ENCODE measurements around the gene CNTN1.

The CNTN1 gene

DNA sequence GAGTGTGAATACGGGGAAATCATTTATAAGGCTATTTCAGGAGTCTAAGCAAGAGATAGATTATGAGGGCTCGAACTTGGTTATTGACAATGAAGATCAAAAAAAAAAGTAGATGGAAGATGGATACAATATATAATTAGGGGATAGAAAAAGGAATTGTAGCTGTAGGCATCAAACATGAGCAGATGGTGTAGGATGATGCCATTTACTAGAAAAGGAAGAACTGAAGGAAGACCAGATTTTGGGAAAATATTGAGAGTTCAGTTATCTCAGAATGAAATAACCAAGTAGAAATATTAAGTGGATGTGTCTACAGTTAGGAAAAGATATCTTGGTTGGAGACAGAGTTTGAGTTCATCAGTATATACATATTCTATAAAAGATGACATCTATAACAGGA, 109.6 kb downstream of the CNTN1 start:
- no peak for DNase-seq (ENCODE audit: low read depth in 1 of 2, low spot score in 1 of 2)
- in situ Hi-C loops (cut with HindIII; ENCODE audit: low pct_unique_long_range_greater_than_20kb, low sequenced_read_pairs): no loop called here
- no peak for TF ChIP-seq JUND (IDR thresholded peaks at IDR 0.05; ENCODE audit: low read depth)

DNA sequence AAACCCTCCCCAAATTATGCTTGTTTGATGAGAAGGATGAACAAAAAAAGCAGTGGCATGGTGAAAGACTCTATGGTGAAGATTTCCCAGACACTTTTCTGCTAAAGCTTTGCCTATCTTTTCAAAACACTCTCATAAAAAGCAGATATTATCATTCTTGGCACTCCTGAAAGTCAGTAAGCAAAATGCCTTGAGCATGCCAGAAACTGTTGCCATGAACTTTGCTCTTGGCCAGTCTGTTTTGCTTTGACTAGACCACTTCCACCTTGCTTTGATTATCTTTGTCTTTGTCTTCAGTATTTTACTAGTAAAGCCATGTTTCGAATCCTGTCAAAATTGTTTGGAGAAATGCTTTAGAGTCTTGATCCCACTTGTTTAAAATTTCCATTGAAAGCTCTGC, 110.4 kb downstream of the CNTN1 start:
- DNase-seq (ENCODE audit: low read depth in 1 of 2, low spot score in 1 of 2): peak in 1 of 2 experiments; percentile 9
- in situ Hi-C loops (cut with HindIII; ENCODE audit: low pct_unique_long_range_greater_than_20kb, low sequenced_read_pairs): no loop called here
- TF ChIP-seq JUND (IDR thresholded peaks at IDR 0.05; ENCODE audit: low read depth): no peak

DNA sequence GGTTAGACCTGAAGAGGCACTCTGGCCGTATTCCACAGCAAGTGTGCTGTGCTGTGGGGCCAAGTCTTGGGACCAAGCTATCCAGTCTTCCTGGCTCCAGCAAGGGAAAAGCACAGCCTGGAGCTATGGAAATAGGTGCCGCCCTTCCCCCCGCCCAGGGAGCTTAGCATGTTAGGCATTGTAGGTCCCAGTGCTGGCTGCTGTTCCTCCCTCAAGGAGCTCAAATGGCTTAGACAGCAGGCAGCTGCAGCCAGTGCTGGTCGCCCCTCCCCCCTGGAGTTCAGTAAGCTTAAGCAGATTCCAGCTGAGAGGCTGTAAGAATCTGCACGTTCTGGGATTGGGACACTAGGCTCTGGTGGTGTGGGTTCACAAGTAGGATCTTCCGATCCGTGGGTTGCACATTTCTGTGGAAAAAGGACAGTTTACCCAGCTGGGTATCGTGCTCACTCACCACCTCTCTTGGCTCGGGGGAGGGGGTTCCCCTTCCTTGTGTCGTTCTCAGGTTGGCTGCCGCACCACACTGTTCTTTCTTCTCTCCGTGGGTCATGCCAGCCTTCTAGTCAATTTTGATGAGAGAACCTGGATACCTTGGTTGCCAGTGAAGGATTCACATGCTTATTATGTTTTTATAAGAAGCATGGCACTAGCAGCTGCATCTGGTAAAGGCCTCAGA, 127.3 kb downstream of the CNTN1 start:
- peak in 1 of 2 experiments; percentile 43 for DNase-seq (ENCODE audit: low read depth in 1 of 2, low spot score in 1 of 2)
- in situ Hi-C loops (cut with HindIII; ENCODE audit: low pct_unique_long_range_greater_than_20kb, low sequenced_read_pairs): no loop called here
- TF ChIP-seq JUND (IDR thresholded peaks at IDR 0.05; ENCODE audit: low read depth): no peak

DNA sequence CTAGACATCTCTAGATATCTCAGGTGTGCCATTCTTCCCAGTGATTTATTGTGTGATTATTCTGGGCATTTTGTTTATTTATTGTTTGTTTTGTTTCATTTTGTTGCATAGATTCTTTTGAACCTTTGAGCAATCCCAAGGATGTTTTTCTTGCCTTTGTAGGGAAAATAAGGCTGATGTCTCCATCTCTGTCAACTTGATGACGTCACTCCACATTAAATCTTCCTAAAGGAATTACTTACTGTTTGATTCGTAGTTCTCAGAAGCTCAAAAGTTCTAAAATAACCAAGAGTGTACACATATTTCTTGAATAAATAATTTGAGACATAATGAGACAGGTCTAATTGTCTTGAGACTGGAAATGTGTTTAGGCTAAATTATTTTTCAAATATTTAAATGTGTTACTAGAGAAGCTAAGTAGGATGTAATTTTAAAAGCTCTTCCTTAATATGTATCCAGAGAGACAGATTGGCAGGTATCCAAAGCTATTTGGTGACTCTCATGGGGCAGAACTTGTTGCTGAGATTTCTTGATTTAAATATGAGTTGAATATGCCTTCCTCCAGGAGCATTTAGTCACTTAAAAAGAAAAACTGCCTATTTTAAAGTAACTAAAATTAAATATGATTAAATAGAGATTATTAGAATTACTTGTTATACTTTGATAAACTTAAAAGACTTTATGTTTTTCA, 128.7 kb downstream of the CNTN1 start:
- no peak for TF ChIP-seq JUND (IDR thresholded peaks at IDR 0.05; ENCODE audit: low read depth)
- DNase-seq (ENCODE audit: low read depth in 1 of 2, low spot score in 1 of 2): no peak
- in situ Hi-C loops (cut with HindIII; ENCODE audit: low pct_unique_long_range_greater_than_20kb, low sequenced_read_pairs): no loop called here

DNA sequence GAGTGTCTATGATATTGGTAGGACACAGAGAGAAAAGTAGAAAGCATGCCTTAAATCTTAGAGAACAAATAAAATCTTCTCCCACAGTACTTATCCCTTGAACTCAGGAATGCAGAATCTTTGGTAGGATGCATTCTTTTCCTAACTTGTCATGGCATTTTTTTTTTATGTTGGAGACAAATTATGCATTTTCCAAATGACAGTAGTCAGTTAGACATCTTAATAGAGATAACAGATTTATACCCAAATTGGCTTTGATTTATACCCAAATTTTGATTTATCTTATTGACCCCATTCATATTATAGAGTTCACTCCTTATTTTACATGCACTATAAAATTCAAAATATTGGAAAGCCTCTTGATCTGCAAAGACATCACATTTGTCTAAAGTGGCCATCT, 132.9 kb downstream of the CNTN1 start:
- no peak for TF ChIP-seq JUND (IDR thresholded peaks at IDR 0.05; ENCODE audit: low read depth)
- no peak for DNase-seq (ENCODE audit: low read depth in 1 of 2, low spot score in 1 of 2)
- in situ Hi-C loops (cut with HindIII; ENCODE audit: low pct_unique_long_range_greater_than_20kb, low sequenced_read_pairs): no loop called here

- in situ Hi-C loops (cut with HindIII; ENCODE audit: low pct_unique_long_range_greater_than_20kb, low sequenced_read_pairs): no loop called here
- no peak for TF ChIP-seq JUND (IDR thresholded peaks at IDR 0.05; ENCODE audit: low read depth)
- peak; percentile 2 to 16 for DNase-seq (ENCODE audit: low read depth in 1 of 2, low spot score in 1 of 2)
Measured at GRCh38 chr12:40827683-40828592, 135.7 kb downstream of the CNTN1 start.

DNA sequence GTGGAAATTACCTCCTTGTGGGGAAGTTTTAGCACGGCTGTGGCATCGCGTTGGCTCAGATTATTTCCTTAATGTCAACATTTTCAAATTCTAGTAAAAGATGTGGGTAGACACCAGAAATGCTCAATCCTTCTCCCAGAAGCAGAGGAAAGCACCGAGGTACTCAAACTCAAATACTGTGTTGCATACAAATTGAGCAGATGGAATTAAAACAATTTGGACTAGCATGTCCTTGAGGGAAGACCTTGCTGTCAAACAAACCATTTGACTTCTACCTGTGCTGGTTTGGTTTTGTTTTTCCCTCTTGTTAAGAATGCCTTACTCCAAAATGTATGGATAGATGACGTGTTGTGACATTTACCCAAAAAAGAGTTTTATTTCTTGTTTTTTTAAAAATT, 136.4 kb downstream of the CNTN1 start:
- DNase-seq (ENCODE audit: low read depth in 1 of 2, low spot score in 1 of 2): no peak
- in situ Hi-C loops (cut with HindIII; ENCODE audit: low pct_unique_long_range_greater_than_20kb, low sequenced_read_pairs): no loop called here
- no peak for TF ChIP-seq JUND (IDR thresholded peaks at IDR 0.05; ENCODE audit: low read depth)

DNA sequence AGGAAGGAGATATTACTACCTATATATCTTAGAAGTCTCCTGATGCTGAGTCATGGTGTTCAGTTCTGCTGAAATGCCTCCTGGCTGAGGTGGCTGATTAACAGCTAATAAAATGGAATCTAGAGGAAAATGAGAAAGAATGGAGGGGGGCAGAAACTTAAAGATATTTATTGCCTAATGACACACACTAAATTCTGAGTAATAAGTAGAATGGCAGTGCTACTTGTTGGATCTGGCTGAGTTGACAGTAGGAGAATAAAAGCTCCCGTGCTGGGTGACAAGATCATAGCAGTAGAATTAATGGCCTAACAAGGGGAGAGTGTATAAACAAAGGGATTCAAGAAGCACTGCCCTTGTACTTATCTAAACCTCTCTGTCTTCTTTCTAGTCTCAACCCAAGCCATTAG, 137.5 kb downstream of the CNTN1 start:
- DNase-seq (ENCODE audit: low read depth in 1 of 2, low spot score in 1 of 2): no peak
- in situ Hi-C loops (cut with HindIII; ENCODE audit: low pct_unique_long_range_greater_than_20kb, low sequenced_read_pairs): no loop called here
- TF ChIP-seq JUND (IDR thresholded peaks at IDR 0.05; ENCODE audit: low read depth): no peak

GRCh38 chr12:40831916-40832315, 139.7 kb downstream of the CNTN1 start:
- TF ChIP-seq JUND (IDR thresholded peaks at IDR 0.05; ENCODE audit: low read depth): no peak
- in situ Hi-C loops (cut with HindIII; ENCODE audit: low pct_unique_long_range_greater_than_20kb, low sequenced_read_pairs): no loop called here

DNA sequence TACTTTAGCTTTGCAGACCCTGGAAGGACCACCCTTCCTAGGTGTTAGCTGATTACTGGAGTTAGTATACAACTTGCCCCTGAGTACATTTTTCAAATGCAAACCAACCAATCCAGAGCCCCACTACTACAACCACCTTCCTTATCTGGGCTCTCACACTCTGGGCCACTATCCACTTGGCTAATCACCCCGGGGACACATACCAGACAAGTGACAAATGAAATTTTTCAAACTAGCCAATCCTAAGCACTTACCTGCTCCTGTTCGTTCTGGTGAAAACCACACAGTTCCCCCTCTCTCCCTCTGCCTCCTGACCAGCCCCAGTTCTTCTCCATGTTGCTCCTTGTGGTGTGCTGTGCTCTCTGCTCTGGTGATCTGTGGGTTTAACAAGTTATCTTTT, 140.4 kb downstream of the CNTN1 start:
- in situ Hi-C loops (cut with HindIII; ENCODE audit: low pct_unique_long_range_greater_than_20kb, low sequenced_read_pairs): no loop called here
- no peak for TF ChIP-seq JUND (IDR thresholded peaks at IDR 0.05; ENCODE audit: low read depth)
- DNase-seq (ENCODE audit: low read depth in 1 of 2, low spot score in 1 of 2): no peak

More at GRCh38 chr12:40831916-40832315, 139.7 kb downstream of the CNTN1 start:
- no peak for DNase-seq (ENCODE audit: low read depth in 1 of 2, low spot score in 1 of 2)

DNA sequence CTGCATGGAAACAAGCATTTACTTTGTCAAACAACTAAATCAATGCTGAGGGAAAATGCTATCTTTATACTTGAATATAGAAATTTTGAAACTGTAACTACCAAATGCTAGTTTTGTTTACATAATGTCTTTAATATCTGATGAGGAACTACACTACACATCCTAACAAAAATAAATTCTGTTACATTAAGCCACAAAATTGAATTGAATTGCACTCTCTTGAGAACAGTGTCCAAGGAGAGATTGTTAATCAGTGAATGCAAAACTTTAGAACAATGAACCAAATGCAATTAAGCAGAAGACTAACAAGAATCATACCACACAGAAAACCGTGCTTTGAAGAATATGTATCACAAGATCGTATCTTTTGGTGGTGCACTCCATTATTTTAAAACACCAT, 141.6 kb downstream of the CNTN1 start:
- in situ Hi-C loops (cut with HindIII; ENCODE audit: low pct_unique_long_range_greater_than_20kb, low sequenced_read_pairs): no loop called here
- TF ChIP-seq JUND (IDR thresholded peaks at IDR 0.05; ENCODE audit: low read depth): no peak
- DNase-seq (ENCODE audit: low read depth in 1 of 2, low spot score in 1 of 2): no peak

- in situ Hi-C loops (cut with HindIII; ENCODE audit: low pct_unique_long_range_greater_than_20kb, low sequenced_read_pairs): no loop called here
- DNase-seq (ENCODE audit: low read depth in 1 of 2, low spot score in 1 of 2): no peak
- TF ChIP-seq JUND (IDR thresholded peaks at IDR 0.05; ENCODE audit: low read depth): no peak
Measured at GRCh38 chr12:40834321-40834720, 142.1 kb downstream of the CNTN1 start.

Measured in T47D (cell line).